Trophoblast cell (in vitro differentiated cells and primary cell): ENCODE measurements around the gene MYLK3.

Experiments
- DNase-seq, 2 donors: peaks; one replicate each; pipeline ENCODE4 v3.0.0-alpha.2; 2016
- H2AFZ ChIP-seq: 2 replicates; pipeline ENCODE4 v1.6.1; 2013; ENCODE audit warnings: low read length, moderate library complexity, mild to moderate bottlenecking; ENCODE audit not compliant: insufficient read depth, poor library complexity
- H2AK5ac ChIP-seq: 2 replicates; pipeline ENCODE4 v1.6.1; 2013; ENCODE audit warnings: mild to moderate bottlenecking, low read length
- H2BK120ac ChIP-seq: 2 replicates; pipeline ENCODE4 v1.6.1; 2013; ENCODE audit warnings: low read length, mild to moderate bottlenecking, moderate library complexity; ENCODE audit not compliant: insufficient read depth, poor library complexity
- H2BK12ac ChIP-seq: 2 replicates; pipeline ENCODE4 v1.6.1; 2013; ENCODE audit warnings: mild to moderate bottlenecking, low read length, moderate library complexity
- H2BK5ac ChIP-seq: 2 replicates; pipeline ENCODE4 v1.6.1; 2013; ENCODE audit warnings: low read length, low read depth, moderate library complexity, mild to moderate bottlenecking; ENCODE audit not compliant: poor library complexity
- H3K14ac ChIP-seq: 2 replicates; pipeline ENCODE4 v1.6.1; 2013; ENCODE audit warnings: mild to moderate bottlenecking, low read length
- H3K18ac ChIP-seq: 2 replicates; pipeline ENCODE4 v1.6.1; 2013; ENCODE audit warnings: mild to moderate bottlenecking, low read length
- H3K23ac ChIP-seq: 2 replicates; pipeline ENCODE4 v1.6.1; 2013; ENCODE audit warnings: low read length
- H3K27ac ChIP-seq: 2 replicates; pipeline ENCODE4 v1.5.1; 2013; ENCODE audit warnings: low read depth, mild to moderate bottlenecking, inconsistent platforms, low read length, moderate library complexity
- H3K27me3 ChIP-seq: 2 replicates; pipeline ENCODE4 v1.6.1; 2013; ENCODE audit warnings: inconsistent platforms, mild to moderate bottlenecking, low read length, moderate library complexity; ENCODE audit not compliant: insufficient read depth
- H3K36me3 ChIP-seq, 2 experiments: 1 replicate in 1 of 2; 2 replicates in 1 of 2; pipeline ENCODE4 v1.6.1; 2013; ENCODE audit warnings: low read length in 2 of 2, mild to moderate bottlenecking in 2 of 2, moderate library complexity in 1 of 2; ENCODE audit not compliant: insufficient read depth in 2 of 2, control insufficient read depth in 1 of 2
- H3K4ac ChIP-seq: 2 replicates; pipeline ENCODE4 v1.6.1; 2013; ENCODE audit warnings: low read depth, mild to moderate bottlenecking, low read length, moderate library complexity
- H3K4me1 ChIP-seq, 2 experiments: 1 replicate in 1 of 2; 2 replicates in 1 of 2; pipeline ENCODE4 v1.6.1; 2013; ENCODE audit warnings: low read length in 2 of 2, mild to moderate bottlenecking in 2 of 2, moderate library complexity in 1 of 2; ENCODE audit not compliant: insufficient read depth in 2 of 2, control insufficient read depth in 1 of 2
- H3K4me2 ChIP-seq: 2 replicates; pipeline ENCODE4 v1.6.1; 2013; ENCODE audit warnings: inconsistent platforms, mild to moderate bottlenecking, low read length, moderate library complexity
- H3K4me3 ChIP-seq: 2 replicates; pipeline ENCODE4 v1.5.1; 2013; ENCODE audit warnings: mild to moderate bottlenecking, low read depth, low read length, inconsistent platforms
- H3K79me1 ChIP-seq: one replicate; pipeline ENCODE4 v1.6.1; 2013; ENCODE audit warnings: low read length
- H3K79me2 ChIP-seq: 2 replicates; pipeline ENCODE4 v1.6.1; 2013; ENCODE audit warnings: low read length, mild to moderate bottlenecking; ENCODE audit not compliant: control insufficient read depth, insufficient read depth, poor library complexity
- H3K9ac ChIP-seq: 2 replicates; pipeline ENCODE4 v1.6.1; 2013; ENCODE audit warnings: mild to moderate bottlenecking, low read length
- H3K9me3 ChIP-seq: 2 replicates; pipeline ENCODE4 v1.6.1; 2013; ENCODE audit warnings: low read depth, mild to moderate bottlenecking, control low read depth, inconsistent platforms, low read length; ENCODE audit not compliant: insufficient read depth
- H4K12ac ChIP-seq: 2 replicates; pipeline ENCODE4 v1.6.1; 2013; ENCODE audit warnings: low read depth, mild to moderate bottlenecking, low read length, moderate library complexity
- H4K8ac ChIP-seq: 2 replicates; pipeline ENCODE4 v1.6.1; 2013; ENCODE audit warnings: low read depth, mild to moderate bottlenecking, low read length, moderate library complexity
- H4K91ac ChIP-seq: one replicate; pipeline ENCODE4 v1.6.1; 2013; ENCODE audit warnings: low read depth, mild to moderate bottlenecking, low read length, moderate library complexity
- WGBS: extraction: QIAGEN DNeasy Blood & Tissue Kit; methylation state at CpG from one replicate; pipeline ENCODE4 v1.1.7; 2013; ENCODE audit warnings: missing lambda C conversion rate; ENCODE audit not compliant: insufficient read length, insufficient coverage; ENCODE audit errors: extremely low coverage; 5-methylcytosine and 5-hydroxymethylcytosine counted together

MYLK3 gene

DNA sequence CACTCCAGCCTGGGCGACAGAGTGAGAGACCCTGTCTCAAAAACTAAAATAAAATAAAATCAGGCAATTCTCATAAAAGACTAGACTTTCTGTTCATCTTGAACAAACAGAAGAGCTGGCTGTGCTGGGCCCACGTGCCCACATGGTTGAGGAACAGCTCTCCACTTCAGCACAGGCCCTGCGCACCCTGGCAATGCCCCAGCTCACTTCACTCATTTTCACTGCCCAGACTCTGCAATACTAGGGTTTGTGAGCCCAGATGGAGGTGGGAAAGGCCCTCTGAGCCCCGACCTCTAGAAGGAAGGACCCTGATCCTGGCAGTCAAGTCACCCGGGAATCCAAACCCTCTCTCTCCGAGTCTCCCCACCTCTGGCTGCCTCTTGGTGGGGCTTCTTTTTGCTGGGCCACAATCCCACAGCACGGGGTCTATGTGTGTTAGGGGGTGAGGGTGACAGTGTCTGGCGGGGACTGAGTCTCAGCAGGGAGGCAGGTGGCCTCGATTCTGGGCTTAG is 14.8 kb downstream of the MYLK3 start:
- DNase-seq, result no peak

DNA sequence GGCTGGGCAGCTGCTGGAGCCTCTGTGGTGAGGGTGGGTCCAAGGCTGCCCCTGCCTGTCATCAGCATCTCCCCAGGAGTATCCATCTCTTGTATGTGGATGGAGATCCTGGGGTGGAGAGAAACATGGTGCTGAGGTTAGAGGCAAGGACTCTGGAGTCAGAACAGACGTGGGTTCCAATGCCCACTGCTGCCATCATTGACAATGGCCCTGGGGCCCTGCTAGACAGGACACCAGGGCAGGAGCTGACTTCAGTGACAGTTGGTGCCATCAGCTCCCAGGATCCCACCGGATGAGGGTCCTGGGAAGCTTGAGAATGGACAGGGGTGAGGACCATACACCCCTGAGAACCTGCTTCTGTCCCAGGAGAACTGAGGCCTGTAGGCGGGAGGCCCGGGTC is 15.6 kb downstream of the MYLK3 start:
- WGBS, result no CpG with 5 or more reads among the region's 4 CpGs

More for the DNA sequence above, 14.8 kb downstream of the MYLK3 start:
- Histone ChIP-seq H3K4ac (no peak overlapping the region), H4K91ac (no peak overlapping the region), H3K9me3 (no peaks in the 10 kb centered on the region), H3K23ac (no peak overlapping the region), H3K27ac (no peak overlapping the region), H2BK12ac (no peak overlapping the region), H4K12ac (no peak overlapping the region), H3K27me3 (no peaks in the 10 kb centered on the region), H2AFZ (no peak overlapping the region), H4K8ac (no peak overlapping the region), H3K79me1 (peaks cover 11% of the 10 kb centered on the region), H3K18ac (no peak overlapping the region), H2AK5ac (peak overlapping the region; percentile 17), H3K36me3 (peaks cover 3% of the 10 kb centered on the region in 2 experiments), H3K14ac (no peak overlapping the region), H3K4me3 (no peak overlapping the region), H3K79me2 (peaks cover 2% of the 10 kb centered on the region), H2BK120ac (no peak overlapping the region), H3K4me2 (no peak overlapping the region), H2BK5ac (no peak overlapping the region), H3K4me1 (peaks cover 17 to 26% of the 10 kb centered on the region in 2 experiments), H3K9ac (no peak overlapping the region)
- WGBS, result no CpG with 5 or more reads among the region's 9 CpGs

DNA sequence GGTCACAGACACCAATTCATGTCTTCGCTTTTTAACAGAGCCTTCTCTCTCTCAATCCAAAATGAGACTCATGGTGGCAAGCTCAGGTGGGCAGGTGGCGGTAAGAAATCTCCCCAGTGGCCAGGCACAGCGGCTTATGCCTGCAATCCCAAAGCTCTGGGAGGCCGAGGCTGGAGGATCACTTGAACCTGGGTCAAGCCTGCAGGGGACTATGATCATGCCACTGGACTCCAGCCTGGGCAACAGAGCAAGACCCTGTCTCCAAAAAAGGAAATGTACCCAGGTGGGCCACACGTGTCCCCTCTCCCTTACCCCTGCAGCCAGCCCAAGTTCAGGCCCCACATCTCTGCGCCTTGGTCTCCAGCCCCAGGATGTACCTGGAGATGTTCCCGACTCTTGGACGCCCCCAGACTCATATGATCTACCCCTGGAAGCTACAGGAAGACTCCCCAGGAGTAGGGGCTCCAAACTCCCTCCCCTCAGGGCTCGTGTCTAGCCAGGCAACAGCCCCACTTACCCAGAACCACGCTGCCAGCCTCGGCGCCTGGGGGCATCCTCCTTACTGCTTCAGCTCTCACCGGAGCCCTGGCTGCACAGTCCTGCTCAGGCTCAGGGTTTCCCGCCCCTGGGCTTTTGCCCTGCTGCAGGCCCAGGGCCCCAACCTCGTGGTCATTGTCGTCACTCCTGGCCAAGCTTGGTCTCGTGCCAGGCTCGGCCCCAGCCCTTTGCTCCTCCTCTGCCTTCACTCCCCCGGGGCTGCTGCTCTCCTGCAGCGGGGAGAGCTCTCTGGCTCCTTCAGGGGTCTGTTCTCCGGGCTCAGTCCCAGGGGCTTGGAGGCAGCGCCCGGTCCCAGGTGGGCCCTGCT is 16.2 kb downstream of the MYLK3 start:
- no peak overlapping the region for H2AFZ ChIP-seq
- H3K18ac ChIP-seq, result no peak overlapping the region
- DNase-seq, result no peak
- H3K23ac ChIP-seq, result no peak overlapping the region
- no peak overlapping the region for H3K4ac ChIP-seq
- H2BK120ac ChIP-seq, result peak overlapping the region; percentile 39
- no peak overlapping the region for H4K12ac ChIP-seq
- peaks cover 7% of the 10 kb centered on the region for H3K79me1 ChIP-seq
- no CpG with 5 or more reads among the region's 23 CpGs for WGBS
- H3K79me2 ChIP-seq, result no peaks in the 10 kb centered on the region
- H3K9me3 ChIP-seq, result no peaks in the 10 kb centered on the region
- no peak overlapping the region for H4K8ac ChIP-seq
- no peak overlapping the region for H3K4me3 ChIP-seq
- H3K4me2 ChIP-seq, result no peak overlapping the region
- no peak overlapping the region for H3K9ac ChIP-seq
- no peaks in the 10 kb centered on the region for H3K27me3 ChIP-seq
- H4K91ac ChIP-seq, result peak overlapping the region; percentile 7
- H3K27ac ChIP-seq, result no peak overlapping the region
- no peak overlapping the region for H2AK5ac ChIP-seq
- H2BK5ac ChIP-seq, result no peak overlapping the region
- H3K4me1 ChIP-seq, result peaks cover 7 to 20% of the 10 kb centered on the region in 2 experiments
- H3K36me3 ChIP-seq, result peaks cover 3 to 5% of the 10 kb centered on the region in 2 experiments
- peak overlapping the region; percentile 22 for H3K14ac ChIP-seq
- H2BK12ac ChIP-seq, result peak overlapping the region; percentile 16

More for the DNA sequence above, 15.6 kb downstream of the MYLK3 start:
- H3K36me3 ChIP-seq, result peaks cover 3% of the 10 kb centered on the region in 2 experiments
- H4K8ac ChIP-seq, result no peak overlapping the region
- peak overlapping the region; percentile 7 for H4K91ac ChIP-seq
- H3K4me3 ChIP-seq, result no peak overlapping the region
- no peak overlapping the region for H2BK12ac ChIP-seq
- H3K4me2 ChIP-seq, result no peak overlapping the region
- H3K4ac ChIP-seq, result no peak overlapping the region
- H3K79me2 ChIP-seq, result peaks cover under 1% of the 10 kb centered on the region
- H3K27me3 ChIP-seq, result no peaks in the 10 kb centered on the region
- H2AFZ ChIP-seq, result no peak overlapping the region
- no peak overlapping the region for H2BK5ac ChIP-seq
- H2AK5ac ChIP-seq, result no peak overlapping the region
- no peak overlapping the region for H3K23ac ChIP-seq
- H3K27ac ChIP-seq, result no peak overlapping the region
- no peak for DNase-seq
- peaks cover 12 to 22% of the 10 kb centered on the region in 2 experiments for H3K4me1 ChIP-seq
- H2BK120ac ChIP-seq, result no peak overlapping the region
- peak overlapping the region; percentile 22 for H3K14ac ChIP-seq
- no peak overlapping the region for H3K18ac ChIP-seq
- H3K9ac ChIP-seq, result no peak overlapping the region
- H4K12ac ChIP-seq, result no peak overlapping the region
- no peaks in the 10 kb centered on the region for H3K9me3 ChIP-seq
- H3K79me1 ChIP-seq, result peaks cover 9% of the 10 kb centered on the region

DNA sequence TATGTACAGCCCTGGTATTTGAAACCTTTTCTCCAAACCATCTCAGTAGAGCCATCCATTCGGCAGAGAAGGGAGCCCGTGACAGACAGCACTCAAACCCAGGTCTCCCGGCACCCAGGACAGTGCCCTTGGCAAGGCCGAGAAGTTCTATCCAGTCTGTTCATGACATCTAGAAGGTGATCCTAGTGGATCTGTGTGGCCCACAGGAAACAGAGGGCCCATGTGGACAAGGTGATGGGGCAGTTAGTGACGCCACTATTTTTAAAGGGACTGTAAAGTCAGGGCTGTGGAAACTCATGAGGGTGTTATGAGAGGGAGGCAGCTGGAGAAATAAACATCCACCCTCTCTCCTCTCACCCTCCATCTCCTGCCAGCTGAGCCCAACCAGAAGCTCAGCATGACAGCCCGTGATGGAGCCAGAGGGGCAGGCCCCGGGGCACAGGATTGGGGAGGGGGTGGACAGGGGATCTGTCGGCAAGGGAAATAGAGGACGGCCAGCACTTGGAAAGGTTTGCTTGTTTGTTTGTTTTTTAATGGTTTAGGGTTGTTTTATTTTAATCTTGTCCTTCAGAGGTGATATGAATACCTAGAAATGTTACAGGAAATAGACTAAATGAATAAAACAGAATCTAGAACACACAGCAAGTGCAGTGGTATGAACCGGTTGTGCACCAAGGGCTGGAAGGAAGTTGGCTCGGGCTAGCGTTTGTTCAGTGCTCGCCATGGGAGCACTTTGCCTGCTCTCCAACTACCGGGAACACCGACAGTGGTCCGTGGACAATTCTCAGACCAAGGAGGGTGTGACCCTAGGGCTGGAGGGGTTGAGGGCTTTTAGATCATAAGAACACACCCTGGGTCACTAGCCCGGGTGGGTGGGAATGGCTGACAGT is 17.1 kb downstream of the MYLK3 start:
- no peak overlapping the region for H3K27ac ChIP-seq
- no peak overlapping the region for H2BK12ac ChIP-seq
- peaks cover 3 to 5% of the 10 kb centered on the region in 2 experiments for H3K36me3 ChIP-seq
- no peak overlapping the region for H2BK5ac ChIP-seq
- H2AK5ac ChIP-seq, result no peak overlapping the region
- H3K4me1 ChIP-seq, result peaks cover 3 to 15% of the 10 kb centered on the region in 2 experiments
- H3K4me3 ChIP-seq, result no peak overlapping the region
- no peak for DNase-seq
- H3K79me2 ChIP-seq, result no peaks in the 10 kb centered on the region
- no peak overlapping the region for H3K18ac ChIP-seq
- no peaks in the 10 kb centered on the region for H3K27me3 ChIP-seq
- no peak overlapping the region for H4K91ac ChIP-seq
- no peak overlapping the region for H3K14ac ChIP-seq
- H3K9me3 ChIP-seq, result no peaks in the 10 kb centered on the region
- H3K23ac ChIP-seq, result no peak overlapping the region
- no peak overlapping the region for H3K4ac ChIP-seq
- H2AFZ ChIP-seq, result no peak overlapping the region
- WGBS, result no CpG with 5 or more reads among the region's 17 CpGs
- no peak overlapping the region for H4K12ac ChIP-seq
- peak overlapping the region; percentile 39 for H2BK120ac ChIP-seq
- H3K9ac ChIP-seq, result no peak overlapping the region
- H4K8ac ChIP-seq, result no peak overlapping the region
- H3K79me1 ChIP-seq, result peaks cover under 1% of the 10 kb centered on the region
- H3K4me2 ChIP-seq, result no peak overlapping the region
